ENCODE results near the gene UPK1A.

UPK1A gene

DNA sequence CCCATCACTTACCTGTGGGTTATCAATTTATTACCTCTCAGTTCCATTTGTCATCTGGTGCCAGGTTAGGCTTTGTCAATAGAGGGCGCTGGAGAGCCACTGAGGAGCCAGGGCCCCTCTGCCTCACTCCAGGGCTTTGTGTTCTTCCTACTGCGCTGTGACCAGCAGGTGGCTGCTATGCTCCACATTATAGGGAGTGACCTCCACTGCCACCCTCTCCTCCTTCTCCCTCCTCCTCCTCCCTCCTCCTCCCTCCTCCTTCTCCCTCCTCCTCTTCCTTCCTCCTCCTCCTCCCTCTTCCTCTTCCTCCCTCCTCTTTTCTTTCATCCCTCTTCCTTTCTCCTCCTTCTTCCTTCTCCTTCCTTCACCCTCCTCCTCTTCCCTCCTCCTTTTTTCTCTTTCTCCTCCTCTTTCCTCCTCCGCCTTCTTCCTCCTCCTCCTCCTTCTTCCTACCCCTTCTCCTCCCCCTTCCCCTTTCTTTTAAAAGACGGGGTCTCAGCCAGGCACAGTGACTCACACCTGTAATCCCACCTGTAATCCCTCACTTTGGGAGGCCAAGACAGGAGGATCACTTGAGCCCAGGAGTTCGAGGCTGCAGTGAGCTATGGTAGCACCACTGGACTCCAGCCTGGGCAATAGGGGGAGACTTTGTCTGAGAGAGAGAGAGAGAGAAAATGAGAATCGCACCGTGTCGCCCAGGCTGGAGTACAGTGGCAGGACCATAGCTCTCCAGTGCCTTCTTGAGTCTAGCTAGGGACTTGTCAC is 27.7 kb downstream of the UPK1A start:
- no peaks in the 10 kb centered on the region for H3K79me2 ChIP-seq (ENCODE audit: low read length)
- no peaks in the 10 kb centered on the region for H3K36me3 ChIP-seq (replicated peaks; ENCODE audit: low read depth, low read length)
- H3K9ac ChIP-seq (ENCODE audit: low read length) = no peak overlapping the region; the same call in 1 of the 2 replicates
- no peaks in the 10 kb centered on the region for H4K20me1 ChIP-seq (ENCODE audit: insufficient read depth, low read length)
- H3K27ac ChIP-seq (ENCODE audit: low read length) = no peak overlapping the region
- no peak overlapping the region for H2AFZ ChIP-seq (ENCODE audit: low read depth, low read length)
- no peaks in the 10 kb centered on the region for H3K9me3 ChIP-seq (ENCODE audit: insufficient read depth, low read length)
- H3K4me1 ChIP-seq (ENCODE audit: low read length) = peaks cover 17% of the 10 kb centered on the region
- H3K27me3 ChIP-seq (ENCODE audit: low read depth, low read length) = no peaks in the 10 kb centered on the region
- no peak overlapping the region for H3K4me3 ChIP-seq (ENCODE audit: low read length)
- 0 out of 2 replicates have a peak overlapping the region, but pooled peaks have one; percentile 19 for H3K4me2 ChIP-seq (ENCODE audit: low read length)
- TF ChIP-seq, protein P1, sequence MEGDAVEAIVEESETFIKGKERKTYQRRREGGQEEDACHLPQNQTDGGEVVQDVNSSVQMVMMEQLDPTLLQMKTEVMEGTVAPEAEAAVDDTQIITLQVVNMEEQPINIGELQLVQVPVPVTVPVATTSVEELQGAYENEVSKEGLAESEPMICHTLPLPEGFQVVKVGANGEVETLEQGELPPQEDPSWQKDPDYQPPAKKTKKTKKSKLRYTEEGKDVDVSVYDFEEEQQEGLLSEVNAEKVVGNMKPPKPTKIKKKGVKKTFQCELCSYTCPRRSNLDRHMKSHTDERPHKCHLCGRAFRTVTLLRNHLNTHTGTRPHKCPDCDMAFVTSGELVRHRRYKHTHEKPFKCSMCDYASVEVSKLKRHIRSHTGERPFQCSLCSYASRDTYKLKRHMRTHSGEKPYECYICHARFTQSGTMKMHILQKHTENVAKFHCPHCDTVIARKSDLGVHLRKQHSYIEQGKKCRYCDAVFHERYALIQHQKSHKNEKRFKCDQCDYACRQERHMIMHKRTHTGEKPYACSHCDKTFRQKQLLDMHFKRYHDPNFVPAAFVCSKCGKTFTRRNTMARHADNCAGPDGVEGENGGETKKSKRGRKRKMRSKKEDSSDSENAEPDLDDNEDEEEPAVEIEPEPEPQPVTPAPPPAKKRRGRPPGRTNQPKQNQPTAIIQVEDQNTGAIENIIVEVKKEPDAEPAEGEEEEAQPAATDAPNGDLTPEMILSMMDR (IDR thresholded peaks at IDR 0.05; ENCODE audit: low read depth, low read length) = peak; percentile 99
- no peak for TF ChIP-seq EZH2phosphoT487 (IDR thresholded peaks at IDR 0.05; ENCODE audit: low read depth)

DNA sequence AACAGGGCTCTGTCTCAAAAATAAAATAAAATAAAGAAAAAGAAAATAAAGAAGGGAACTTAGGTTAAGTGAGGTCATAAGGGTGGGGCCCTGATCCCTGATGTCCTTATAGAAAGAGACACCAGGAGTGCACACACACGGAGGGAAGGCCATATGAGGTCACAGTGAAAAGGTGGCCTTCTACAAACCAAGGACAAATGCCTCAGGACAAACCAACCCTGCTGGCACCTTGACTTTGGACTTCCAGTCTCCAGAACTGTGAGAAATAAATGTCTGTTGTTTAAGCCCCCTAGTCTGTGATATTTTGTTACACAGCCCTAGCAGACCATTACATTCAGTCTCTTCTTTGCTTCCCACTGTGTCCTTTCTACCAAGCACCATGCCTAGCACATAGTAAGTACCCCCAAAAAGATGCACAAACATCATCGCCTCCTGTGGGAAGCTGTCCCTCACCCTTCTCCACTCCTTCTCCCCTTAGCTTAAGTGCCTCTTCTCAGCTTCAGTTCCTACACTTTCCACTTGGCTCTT is 29.6 kb downstream of the UPK1A start:
- Histone ChIP-seq H3K4me3 (ENCODE audit: low read length) (no peak overlapping the region), H4K20me1 (ENCODE audit: insufficient read depth, low read length) (no peaks in the 10 kb centered on the region), H2AFZ (ENCODE audit: low read depth, low read length) (no peak overlapping the region), H3K27ac (ENCODE audit: low read length) (no peak overlapping the region), H3K9ac (ENCODE audit: low read length) (no peak overlapping the region), H3K27me3 (ENCODE audit: low read depth, low read length) (no peaks in the 10 kb centered on the region), H3K79me2 (ENCODE audit: low read length) (no peaks in the 10 kb centered on the region), H3K4me1 (ENCODE audit: low read length) (peaks cover 17% of the 10 kb centered on the region), H3K9me3 (ENCODE audit: insufficient read depth, low read length) (no peaks in the 10 kb centered on the region), H3K4me2 (ENCODE audit: low read length) (no peak overlapping the region), H3K36me3 (replicated peaks; ENCODE audit: low read depth, low read length) (no peaks in the 10 kb centered on the region)
- TF ChIP-seq, protein P1 (IDR thresholded peaks at IDR 0.05; ENCODE audit: low read depth, low read length) = no peak
- no peak for TF ChIP-seq EZH2phosphoT487 (IDR thresholded peaks at IDR 0.05; ENCODE audit: low read depth)

DNA sequence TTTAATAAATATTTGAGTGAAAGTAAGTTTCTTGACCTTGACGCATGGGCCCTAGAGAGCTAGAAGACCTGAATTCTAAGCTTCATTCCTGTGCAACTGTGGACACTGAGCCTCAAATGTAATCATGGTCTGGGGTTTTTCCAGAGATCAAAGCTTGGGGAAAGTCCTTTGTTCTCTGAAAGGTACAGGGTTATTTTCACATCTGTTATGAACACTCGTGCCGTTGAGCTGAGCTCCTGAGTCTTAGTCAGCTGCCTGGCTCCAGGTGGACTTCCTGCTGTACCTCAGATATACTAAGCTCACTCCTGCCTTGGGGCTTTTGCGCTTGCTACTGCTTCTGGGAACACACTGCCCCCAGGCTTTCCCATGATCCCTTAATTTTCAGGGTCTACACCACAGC is 30.5 kb downstream of the UPK1A start:
- no peak overlapping the region for H3K4me3 ChIP-seq (ENCODE audit: low read length)
- H3K27ac ChIP-seq (ENCODE audit: low read length) = no peak overlapping the region
- H3K9ac ChIP-seq (ENCODE audit: low read length) = no peak overlapping the region
- no peak for TF ChIP-seq EZH2phosphoT487 (IDR thresholded peaks at IDR 0.05; ENCODE audit: low read depth)
- TF ChIP-seq, protein P1 (IDR thresholded peaks at IDR 0.05; ENCODE audit: low read depth, low read length) = no peak
- H3K27me3 ChIP-seq (ENCODE audit: low read depth, low read length) = no peaks in the 10 kb centered on the region
- no peaks in the 10 kb centered on the region for H3K79me2 ChIP-seq (ENCODE audit: low read length)
- no peaks in the 10 kb centered on the region for H4K20me1 ChIP-seq (ENCODE audit: insufficient read depth, low read length)
- peak overlapping the region; percentile 0; the same call in 1 of the 2 replicates for H3K4me2 ChIP-seq (ENCODE audit: low read length)
- peaks cover 17% of the 10 kb centered on the region for H3K4me1 ChIP-seq (ENCODE audit: low read length)
- H3K9me3 ChIP-seq (ENCODE audit: insufficient read depth, low read length) = no peaks in the 10 kb centered on the region
- H2AFZ ChIP-seq (ENCODE audit: low read depth, low read length) = no peak overlapping the region
- H3K36me3 ChIP-seq (replicated peaks; ENCODE audit: low read depth, low read length) = no peaks in the 10 kb centered on the region

DNA sequence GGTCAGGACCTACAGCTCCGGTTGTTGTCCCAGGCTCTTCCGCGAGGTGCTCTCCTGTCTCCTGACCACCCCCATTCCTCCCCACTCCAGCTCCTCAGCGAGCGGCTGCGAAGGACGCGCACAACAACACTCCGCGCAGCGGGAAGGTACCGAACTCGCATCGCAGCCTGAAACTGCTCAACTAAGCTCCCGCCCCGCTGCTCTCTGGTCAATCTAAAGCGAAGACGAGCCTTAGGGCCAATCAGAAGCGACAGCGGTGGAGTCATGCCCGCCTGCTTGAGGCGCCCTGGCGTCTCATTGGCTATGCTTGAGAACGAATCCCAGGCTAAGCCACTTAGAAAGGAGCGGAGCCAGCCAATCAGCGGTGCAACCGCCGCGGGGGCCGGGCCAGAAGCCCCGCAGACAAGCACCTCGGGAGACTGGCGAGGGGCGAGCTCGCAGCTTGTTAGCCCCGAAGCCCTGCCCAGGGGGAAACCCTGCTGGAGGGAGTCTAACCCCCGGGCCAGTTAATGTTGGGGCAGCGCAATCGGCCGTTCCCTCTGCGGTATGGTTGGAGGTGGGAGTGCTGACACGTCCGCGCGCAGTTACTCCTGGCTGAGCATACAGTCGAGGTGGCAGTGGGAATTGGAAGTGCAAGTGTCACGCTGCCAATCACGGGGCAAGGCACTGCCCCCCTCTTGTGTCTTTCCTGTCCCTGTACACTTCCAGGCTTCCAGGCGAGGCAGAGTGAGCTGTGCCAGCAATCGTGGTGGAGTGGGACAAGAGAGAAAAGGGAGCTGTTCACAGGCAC is 36.1 kb downstream of the UPK1A start:
- Histone ChIP-seq H3K4me3 (ENCODE audit: low read length) (peak overlapping the region; percentile 80), H3K27ac (ENCODE audit: low read length) (peak overlapping the region; percentile 46), H4K20me1 (ENCODE audit: insufficient read depth, low read length) (no peaks in the 10 kb centered on the region), H3K79me2 (ENCODE audit: low read length) (no peaks in the 10 kb centered on the region), H3K9ac (ENCODE audit: low read length) (peak overlapping the region; percentile 67), H3K4me1 (ENCODE audit: low read length) (no peaks in the 10 kb centered on the region), H3K9me3 (ENCODE audit: insufficient read depth, low read length) (no peaks in the 10 kb centered on the region), H3K4me2 (ENCODE audit: low read length) (peak overlapping the region; percentile 77), H3K27me3 (ENCODE audit: low read depth, low read length) (no peaks in the 10 kb centered on the region), H2AFZ (ENCODE audit: low read depth, low read length) (peak overlapping the region; percentile 64), H3K36me3 (replicated peaks; ENCODE audit: low read depth, low read length) (no peaks in the 10 kb centered on the region)
- TF ChIP-seq, protein P1 (IDR thresholded peaks at IDR 0.05; ENCODE audit: low read depth, low read length) = no peak
- TF ChIP-seq EZH2phosphoT487 (IDR thresholded peaks at IDR 0.05; ENCODE audit: low read depth) = no peak
